Astrocyte (in vitro differentiated cells and primary cell): Measurements from ENCODE around the gene ZNF3. TPM values are rescaled to one million over a fixed set of nuclear protein-coding genes. Genes with fewer than 3 reads are reported as not detected.

ENCODE experiments used
- DNase-seq: peaks from one replicate; pipeline ENCODE4 v3.0.0-alpha.2; 2010; ENCODE audit warnings: low read depth
- FAIRE-seq: peaks from 2 replicates; lab custom pipeline; 2011; peaks lifted over from hg19 to GRCh38; lab: Jason Lieb, UNC
- H2AFZ ChIP-seq: 2 replicates; pipeline ENCODE4 v1.6.0; 2012; ENCODE audit warnings: low read depth, low read length, inconsistent platforms
- H3K27ac ChIP-seq: 2 replicates; pipeline ENCODE4 v1.5.1; 2011; ENCODE audit warnings: low read depth, low read length, inconsistent platforms
- H3K27me3 ChIP-seq: 2 replicates; pipeline ENCODE4 v1.6.0; 2011; ENCODE audit warnings: low read length, inconsistent platforms; ENCODE audit not compliant: insufficient read depth
- H3K36me3 ChIP-seq: 2 replicates; pipeline ENCODE4 v1.5.1; 2011; ENCODE audit warnings: low read length, inconsistent platforms; ENCODE audit not compliant: insufficient read depth
- H3K4me1 ChIP-seq: 2 replicates; pipeline ENCODE4 v1.5.1; 2011; ENCODE audit warnings: low read length, inconsistent platforms; ENCODE audit not compliant: insufficient read depth
- H3K4me2 ChIP-seq: 2 replicates; pipeline ENCODE4 v1.6.0; 2012; ENCODE audit warnings: low read length, inconsistent platforms
- H3K4me3 ChIP-seq: 2 replicates; pipeline ENCODE4 v1.5.1; 2011; ENCODE audit warnings: low read depth, mild to moderate bottlenecking, low read length, inconsistent platforms; ENCODE audit not compliant: insufficient read depth
- H3K79me2 ChIP-seq: 2 replicates; pipeline ENCODE4 v1.6.0; 2012; ENCODE audit warnings: mild to moderate bottlenecking, low read length, inconsistent platforms; ENCODE audit not compliant: insufficient read depth
- H3K9ac ChIP-seq: 2 replicates; pipeline ENCODE4 v1.6.0; 2012; ENCODE audit warnings: mild to moderate bottlenecking, low read length, inconsistent platforms
- H3K9me3 ChIP-seq: 2 replicates; pipeline ENCODE4 v1.5.1; 2012; ENCODE audit warnings: low read depth, mild to moderate bottlenecking, low read length, inconsistent platforms; ENCODE audit not compliant: insufficient read depth
- H4K20me1 ChIP-seq: 2 replicates; pipeline ENCODE4 v1.6.0; 2012; ENCODE audit warnings: low read length, inconsistent platforms; ENCODE audit not compliant: insufficient read depth
- H3K27ac Mint-ChIP-seq: one replicate; pipeline ENCODE4 v1.8.0; 2021; ENCODE audit warnings: mild to moderate bottlenecking, mixed read lengths; ENCODE audit not compliant: unreplicated experiment
- H3K27me3 Mint-ChIP-seq: one replicate; pipeline ENCODE4 v1.8.0; 2021; ENCODE audit warnings: low read depth, mixed read lengths; ENCODE audit not compliant: unreplicated experiment
- H3K36me3 Mint-ChIP-seq: one replicate; pipeline ENCODE4 v1.8.0; 2021; ENCODE audit warnings: low read depth, mixed read lengths; ENCODE audit not compliant: unreplicated experiment
- H3K4me1 Mint-ChIP-seq: one replicate; pipeline ENCODE4 v1.8.0; 2021; ENCODE audit warnings: low read depth, mixed read lengths; ENCODE audit not compliant: unreplicated experiment
- H3K4me3 Mint-ChIP-seq: one replicate; pipeline ENCODE4 v1.8.0; 2021; ENCODE audit warnings: mild to moderate bottlenecking, moderate library complexity, mixed read lengths; ENCODE audit not compliant: unreplicated experiment
- H3K9me3 Mint-ChIP-seq: one replicate; pipeline ENCODE4 v1.8.0; 2021; ENCODE audit warnings: mild to moderate bottlenecking, mixed read lengths; ENCODE audit not compliant: unreplicated experiment
- CTCF ChIP-seq: IDR thresholded peaks from 2 replicates; pipeline ENCODE4 v1.5.1; 2011; ENCODE audit warnings: low read depth, mild to moderate bottlenecking, inconsistent platforms, low read length, moderate library complexity; ENCODE audit not compliant: insufficient read depth
- EZH2 ChIP-seq: IDR thresholded peaks from 2 replicates; pipeline ENCODE4 v1.6.1; 2012; ENCODE audit warnings: mild to moderate bottlenecking, low read length, inconsistent platforms; ENCODE audit not compliant: insufficient read depth
- total RNA-seq: library from RNA; stranded (reverse); gene quantifications from 2 replicates; pipeline ENCODE4 v1.2.1, GENCODE V29; 2021

Gene ZNF3
- total RNA-seq, 1 donor from 2014 or later, result 24.0 TPM

- H3K4me2 ChIP-seq, result no peak overlapping the region
- peaks cover 13% of the 10 kb centered on the region for H4K20me1 ChIP-seq
- no peaks in the 10 kb centered on the region for H3K27me3 Mint-ChIP-seq
- H3K36me3 Mint-ChIP-seq, result peaks cover 39% of the 10 kb centered on the region
- H2AFZ ChIP-seq, result no peak overlapping the region
- no peaks in the 10 kb centered on the region for H3K9me3 ChIP-seq
- no peaks in the 10 kb centered on the region for H3K4me1 ChIP-seq
- no peak overlapping the region for H3K4me3 Mint-ChIP-seq
- H3K36me3 ChIP-seq, result peaks cover 21% of the 10 kb centered on the region
- FAIRE-seq, result no peak
- H3K27ac ChIP-seq, result no peak overlapping the region
- TF ChIP-seq CTCF (no peak), EZH2 (no peak)
- H3K27ac Mint-ChIP-seq, result no peak overlapping the region
- no peak for DNase-seq
- H3K4me3 ChIP-seq, result no peak overlapping the region
- H3K27me3 ChIP-seq, result no peaks in the 10 kb centered on the region
- H3K79me2 ChIP-seq, result no peaks in the 10 kb centered on the region
- H3K4me1 Mint-ChIP-seq, result no peaks in the 10 kb centered on the region
- H3K9me3 Mint-ChIP-seq, result no peaks in the 10 kb centered on the region
- no peak overlapping the region for H3K9ac ChIP-seq
Observed at GRCh38 chr7:100109521-100110163, 28.1 kb upstream of the ZNF3 start.

- TF ChIP-seq CTCF (no peak), EZH2 (no peak)
- Histone ChIP-seq H3K4me3 (no peak overlapping the region), H3K9ac (no peak overlapping the region), H3K4me1 (peaks cover 2% of the 10 kb centered on the region), H2AFZ (no peak overlapping the region), H3K27me3 (no peaks in the 10 kb centered on the region), H3K79me2 (no peaks in the 10 kb centered on the region), H3K4me2 (no peak overlapping the region), H3K27ac (no peak overlapping the region), H3K9me3 (no peaks in the 10 kb centered on the region), H3K36me3 (peaks cover 21% of the 10 kb centered on the region), H4K20me1 (peaks cover 13% of the 10 kb centered on the region)
- Mint-ChIP-seq H3K4me3 (no peak overlapping the region), H3K9me3 (no peaks in the 10 kb centered on the region), H3K27ac (no peak overlapping the region), H3K36me3 (peaks cover 37% of the 10 kb centered on the region), H3K4me1 (peaks cover 6% of the 10 kb centered on the region), H3K27me3 (no peaks in the 10 kb centered on the region)
- DNase-seq (no peak), FAIRE-seq (no peak)
Observed at GRCh38 chr7:100107890-100108289, 26.4 kb upstream of the ZNF3 start.

GRCh38 chr7:100107125-100107737 lies 25.7 kb upstream of the ZNF3 start:
- H3K27me3 ChIP-seq, result no peaks in the 10 kb centered on the region
- Mint-ChIP-seq H3K36me3 (peaks cover 33% of the 10 kb centered on the region), H3K4me3 (no peak overlapping the region), H3K9me3 (no peaks in the 10 kb centered on the region), H3K4me1 (peaks cover 6% of the 10 kb centered on the region), H3K27ac (no peak overlapping the region), H3K27me3 (no peaks in the 10 kb centered on the region)
- no peak for FAIRE-seq
- TF ChIP-seq CTCF (no peak), EZH2 (no peak)
- H3K9me3 ChIP-seq, result no peaks in the 10 kb centered on the region
- peaks cover 21% of the 10 kb centered on the region for H3K36me3 ChIP-seq
- no peak overlapping the region for H3K27ac ChIP-seq
- no peak overlapping the region for H3K4me3 ChIP-seq
- H3K4me2 ChIP-seq, result no peak overlapping the region
- no peak overlapping the region for H2AFZ ChIP-seq
- H3K79me2 ChIP-seq, result peaks cover 4% of the 10 kb centered on the region
- DNase-seq, result no peak
- H3K4me1 ChIP-seq, result peaks cover 8% of the 10 kb centered on the region
- H4K20me1 ChIP-seq, result peaks cover 13% of the 10 kb centered on the region
- H3K9ac ChIP-seq, result no peak overlapping the region
